GM18498 (cell line): Measurements from ENCODE around the gene GTF2B.
"Not testable (repeated sequence)": the region's sequence is repeated elsewhere in the genome, so short reads cannot be mapped to it uniquely, and the experiment has no call there.

ENCODE experiments used
- ATAC-seq: cut with Tn5 transposase; IDR thresholded peaks from one replicate; pipeline ENCODE4 v1.9.1; 2021; ENCODE audit warnings: mild to moderate bottlenecking, moderate library complexity; ENCODE audit not compliant: unreplicated experiment

GTF2B gene

GRCh38 chr1:88885933-88886332, 5.4 kb downstream of the GTF2B start:
- no peak for ATAC-seq

GRCh38 chr1:88883156-88883555, 8.2 kb downstream of the GTF2B start:
- ATAC-seq = no peak

- ATAC-seq = not testable (repeated sequence)
These were observed 10.7 kb downstream of the GTF2B start for GRCh38 chr1:88880717-88881116.

- no peak for ATAC-seq
These were observed 12.6 kb downstream of the GTF2B start for GRCh38 chr1:88878731-88879130.

GRCh38 chr1:88877911-88878310, 13.5 kb downstream of the GTF2B start:
- no peak for ATAC-seq

- ATAC-seq = no peak
These were observed 14.0 kb downstream of the GTF2B start for GRCh38 chr1:88877382-88877825.

- ATAC-seq = no peak
These were observed 14.6 kb downstream of the GTF2B start for GRCh38 chr1:88876573-88877365.

GRCh38 chr1:88875595-88875994, 15.8 kb downstream of the GTF2B start:
- ATAC-seq = no peak

- ATAC-seq = no peak
These were observed 17.5 kb downstream of the GTF2B start for GRCh38 chr1:88873737-88874349.

GRCh38 chr1:88869644-88870043, 21.7 kb downstream of the GTF2B start:
- not testable (repeated sequence) for ATAC-seq

- ATAC-seq = no peak
These were observed 23.4 kb downstream of the GTF2B start for GRCh38 chr1:88867743-88868521.

GRCh38 chr1:88851303-88852063, 39.9 kb downstream of the GTF2B start:
- ATAC-seq = no peak

GRCh38 chr1:88847643-88848042, 43.7 kb downstream of the GTF2B start:
- ATAC-seq = no peak

GRCh38 chr1:88825721-88826120, 65.6 kb downstream of the GTF2B start:
- no peak for ATAC-seq

- not testable (repeated sequence) for ATAC-seq
These were observed 71.7 kb downstream of the GTF2B start for GRCh38 chr1:88819642-88820041.

GRCh38 chr1:88813471-88813870, 77.9 kb downstream of the GTF2B start:
- no peak for ATAC-seq

GRCh38 chr1:88812366-88812765, 79.0 kb downstream of the GTF2B start:
- ATAC-seq = no peak

GRCh38 chr1:88803444-88803843, 87.9 kb downstream of the GTF2B start:
- ATAC-seq = no peak

GRCh38 chr1:88802950-88803349, 88.4 kb downstream of the GTF2B start:
- no peak for ATAC-seq
